Umbilical cord (tissue), 2 donors: ENCODE results near the gene KPNA3. TPM values are rescaled to one million over a fixed set of nuclear protein-coding genes. Genes with fewer than 3 reads are reported as not detected.
"Not testable (repeated sequence)": the region's sequence is repeated elsewhere in the genome, so short reads cannot be mapped to it uniquely, and the experiment has no call there.

ENCODE experiments used
- DNase-seq: peaks from one replicate; pipeline ENCODE4 v3.0.0-alpha.2; 2015; ENCODE audit warnings: low spot score
- total RNA-seq: library from RNA; depleted of rRNA; stranded (reverse); fragments of >200 nt; gene quantifications from one replicate; pipeline ENCODE4 v1.2.3, GENCODE V29; 2014; ENCODE audit warnings: low replicate concordance; ENCODE audit not compliant: insufficient read depth

Gene KPNA3
- total RNA-seq, 1 donor from 2014 or later, result 44.3 TPM

DNA sequence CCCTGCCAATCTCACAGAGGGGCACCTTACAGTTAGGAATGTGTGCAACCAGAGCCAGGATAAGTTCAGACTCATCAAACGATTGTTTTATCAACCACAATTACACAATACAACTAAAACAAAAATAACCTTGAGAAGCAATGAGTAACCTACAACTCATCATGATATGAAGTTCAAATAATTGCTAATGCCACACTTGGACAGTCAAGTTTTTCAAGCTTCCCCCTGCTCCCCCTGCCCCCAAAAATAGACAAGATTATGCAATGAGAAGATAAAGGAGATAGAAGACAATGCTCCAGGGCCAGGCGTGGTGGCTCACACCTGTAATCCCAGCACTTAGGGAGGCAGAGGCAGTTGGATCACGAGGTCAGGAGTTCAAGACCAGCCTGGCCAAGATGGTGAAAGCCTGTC lies 13.6 kb upstream of the KPNA3 start:
- DNase-seq, result no peak

- DNase-seq, result not testable (repeated sequence)
These were observed 10.6 kb upstream of the KPNA3 start for GRCh38 chr13:49803047-49803446.

DNA sequence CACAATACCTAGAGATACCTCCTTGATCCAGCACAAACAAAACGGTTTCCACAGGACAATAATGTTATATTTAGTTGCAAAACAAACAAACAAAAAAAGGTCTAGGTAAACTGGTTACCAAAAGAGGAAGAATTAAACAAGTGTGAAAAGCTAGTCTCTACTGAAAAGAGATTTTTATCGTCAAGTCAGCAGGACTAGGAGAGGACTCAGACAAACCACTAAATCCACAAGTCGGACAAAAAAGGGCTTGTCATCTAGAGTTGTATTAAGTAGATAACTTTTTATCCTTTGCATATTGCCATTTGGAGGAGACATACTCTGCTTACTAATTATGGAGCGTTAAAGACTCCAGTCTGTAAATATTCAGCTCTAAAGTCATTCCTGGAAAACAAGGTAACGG lies 9.9 kb upstream of the KPNA3 start:
- no peak for DNase-seq

- DNase-seq, result peak; percentile 43
These were observed 552 bp downstream of the KPNA3 start for GRCh38 chr13:49791711-49792549.

DNA sequence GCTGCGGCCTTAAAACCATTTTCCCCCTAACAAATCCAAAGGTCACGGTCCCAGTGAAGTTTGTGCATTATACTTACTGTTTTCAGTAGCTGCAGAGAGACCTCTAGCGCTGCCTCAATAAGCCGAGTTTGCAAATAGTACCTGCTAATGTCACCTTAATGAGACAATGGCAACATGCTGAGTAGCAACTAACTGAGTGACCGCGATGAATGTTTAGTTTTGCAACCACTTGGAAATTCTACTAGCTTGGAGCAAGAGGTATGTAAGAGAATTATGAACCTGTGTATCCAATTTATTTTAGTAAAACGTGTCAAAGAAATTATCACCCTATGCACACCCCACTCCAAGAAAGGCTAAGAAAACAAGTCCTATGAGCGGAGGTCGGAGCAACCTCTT lies 1.2 kb downstream of the KPNA3 start:
- DNase-seq, result peak; percentile 48

- no peak for DNase-seq
These were observed 2.5 kb downstream of the KPNA3 start for GRCh38 chr13:49789968-49790367.

- DNase-seq, result no peak
These were observed 6.0 kb downstream of the KPNA3 start for GRCh38 chr13:49786401-49787008.

- DNase-seq, result peak; percentile 11
These were observed 7.5 kb downstream of the KPNA3 start for GRCh38 chr13:49784886-49785570.

GRCh38 chr13:49783865-49784264 lies 8.6 kb downstream of the KPNA3 start:
- no peak for DNase-seq

DNA sequence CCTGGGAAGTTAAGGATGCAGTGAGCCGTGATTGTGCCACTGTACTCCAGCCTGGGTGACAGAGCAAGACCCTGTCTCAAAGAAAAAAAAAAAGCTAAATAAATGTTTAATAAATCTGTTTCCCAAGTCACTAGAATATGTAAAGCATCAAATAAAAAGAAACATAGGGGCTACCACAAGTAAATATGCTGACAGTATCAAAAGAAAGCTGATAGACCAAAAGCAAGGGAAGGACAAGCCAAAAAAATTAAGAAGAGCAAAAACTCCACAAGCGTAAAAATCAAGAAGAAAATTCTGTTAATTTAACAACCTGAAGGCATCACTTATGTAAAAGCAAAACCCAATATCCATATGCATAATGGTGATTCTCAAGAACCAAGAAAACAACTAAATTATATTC lies 9.7 kb downstream of the KPNA3 start:
- DNase-seq, result no peak

- DNase-seq, result no peak
These were observed 10.7 kb downstream of the KPNA3 start for GRCh38 chr13:49781806-49782205.

DNA sequence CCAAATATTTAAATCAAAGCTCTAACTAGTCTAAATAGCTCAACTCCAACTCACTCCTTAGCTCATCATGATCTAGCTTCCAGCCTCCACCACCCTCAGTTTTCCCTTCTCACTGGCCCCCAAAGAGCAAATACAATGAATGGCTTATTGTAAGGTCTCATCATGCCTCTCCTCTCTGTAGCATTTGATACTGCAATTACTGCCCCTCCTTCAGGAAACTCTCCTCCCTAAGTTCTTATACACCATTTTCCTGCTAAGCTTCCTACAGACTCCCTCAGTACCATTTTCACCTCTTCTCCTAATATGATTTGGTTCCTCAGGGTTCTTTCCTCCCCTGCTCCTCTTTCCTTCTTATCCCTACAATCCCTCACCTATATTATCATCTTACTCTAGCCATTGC lies 12.8 kb downstream of the KPNA3 start:
- DNase-seq, result no peak

GRCh38 chr13:49777746-49778614 lies 14.5 kb downstream of the KPNA3 start:
- DNase-seq, result no peak

GRCh38 chr13:49776871-49777270 lies 15.6 kb downstream of the KPNA3 start:
- DNase-seq, result no peak

DNA sequence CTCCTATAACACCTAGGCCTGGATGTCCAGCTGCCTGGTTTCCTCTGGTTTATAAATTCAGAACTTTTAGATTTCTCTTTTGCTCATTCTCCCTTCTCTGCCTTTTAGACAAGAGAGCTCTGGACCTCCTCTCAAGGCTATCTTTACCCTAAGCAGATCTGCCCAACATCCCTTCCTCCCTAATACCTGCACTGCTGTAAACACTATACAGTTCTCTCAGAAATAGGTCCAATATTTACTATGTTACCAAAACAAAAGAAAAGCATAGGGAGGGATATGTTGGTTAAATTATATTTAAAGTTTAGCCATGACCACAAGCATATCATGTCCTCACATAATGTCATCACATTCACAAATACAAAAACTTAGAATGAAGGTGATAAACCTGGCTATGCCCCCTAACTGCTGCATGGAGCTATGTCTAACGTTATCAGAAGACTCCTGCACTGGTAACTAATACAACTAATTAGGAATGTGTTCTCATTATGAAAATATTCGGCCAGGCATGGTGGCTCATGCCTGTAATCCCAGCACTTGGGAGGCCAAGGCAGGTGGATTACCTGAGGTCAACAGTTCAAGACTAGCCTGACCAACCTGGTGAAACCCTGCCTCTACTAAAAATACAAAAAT lies 18.0 kb downstream of the KPNA3 start:
- no peak for DNase-seq

- no peak for DNase-seq
These were observed 19.7 kb downstream of the KPNA3 start for GRCh38 chr13:49772828-49773227.

DNA sequence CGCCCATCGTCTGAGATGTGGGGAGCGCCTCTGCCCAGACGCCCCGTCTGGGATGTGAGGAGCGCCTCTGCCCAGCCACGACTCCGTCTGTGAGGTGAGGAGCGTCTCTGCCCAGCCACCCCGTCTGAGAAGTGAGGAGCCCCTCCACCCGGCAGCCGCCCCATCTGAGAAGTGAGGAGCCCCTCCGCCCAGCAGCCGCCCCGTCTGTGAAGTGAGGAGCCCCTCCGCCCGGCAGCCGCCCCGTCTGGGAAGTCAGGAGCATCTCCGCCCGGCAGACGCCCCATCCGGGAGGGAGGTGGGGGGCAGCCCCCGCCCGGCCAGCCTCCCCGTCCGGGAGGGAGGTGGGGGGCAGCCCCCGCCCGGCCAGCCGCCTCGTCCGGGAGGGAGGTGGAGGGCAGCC lies 30.7 kb downstream of the KPNA3 start:
- DNase-seq, result not testable (repeated sequence)

DNA sequence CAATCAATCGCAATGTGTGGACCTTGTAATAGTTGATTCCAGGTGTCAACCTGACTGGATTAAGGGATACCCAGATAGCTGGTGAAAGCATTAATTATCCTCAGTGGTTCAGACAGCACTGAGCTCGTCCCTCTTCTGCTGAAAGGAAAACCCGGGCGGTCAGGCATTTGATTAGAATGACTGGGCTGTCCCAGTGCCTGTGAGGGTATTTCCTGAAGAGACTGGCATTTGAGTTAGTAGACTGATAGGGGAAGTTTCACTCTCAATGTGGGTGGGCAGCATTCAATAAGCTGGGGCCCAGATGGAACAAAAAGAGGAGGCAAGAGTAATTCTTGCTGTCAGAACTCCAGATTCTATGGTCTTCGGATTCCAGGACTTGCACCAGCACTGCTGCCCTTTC lies 31.9 kb downstream of the KPNA3 start:
- DNase-seq, result no peak

DNA sequence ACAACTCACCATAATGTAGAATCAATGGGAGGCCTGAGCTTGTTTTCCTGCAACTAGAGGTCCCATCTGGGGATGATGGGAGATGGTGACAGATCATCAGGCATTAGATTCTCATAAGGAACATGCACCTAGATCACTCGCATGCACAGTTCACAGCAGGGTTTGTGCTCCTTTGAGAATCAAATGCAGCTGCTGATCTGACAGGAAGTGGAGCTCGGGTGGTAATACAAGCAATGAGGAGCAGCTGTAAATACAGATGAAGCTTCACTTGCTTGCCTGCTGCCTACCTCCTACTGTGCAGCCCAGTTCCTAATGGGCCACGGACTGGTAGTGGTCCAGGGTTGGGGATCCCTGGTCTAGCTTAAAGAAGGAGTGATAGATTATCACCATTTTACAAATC lies 33.0 kb downstream of the KPNA3 start:
- DNase-seq, result no peak

- DNase-seq, result no peak
These were observed 36.2 kb downstream of the KPNA3 start for GRCh38 chr13:49756263-49756662.

DNA sequence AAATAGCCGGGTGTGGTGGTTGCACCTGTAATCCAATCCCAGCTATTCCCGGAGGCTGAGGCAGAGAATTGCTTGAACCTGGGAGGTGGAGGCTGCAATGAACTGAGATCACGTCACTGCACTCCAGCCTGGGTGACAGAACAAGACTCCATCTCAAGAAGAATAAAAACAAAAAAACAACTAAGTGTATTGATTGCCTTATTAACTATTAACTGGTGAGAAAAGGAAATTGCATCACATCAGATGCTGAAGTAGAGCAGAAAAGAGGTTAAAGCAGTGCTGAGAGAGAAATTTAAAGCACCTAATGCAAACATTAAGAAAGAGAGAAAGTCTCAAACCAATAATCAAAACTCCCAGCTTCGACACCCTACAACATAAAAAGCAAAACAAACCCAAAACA lies 38.3 kb downstream of the KPNA3 start:
- DNase-seq, result no peak
